GM10248 (cell line): ENCODE results near the gene TM6SF1.

Source experiments
- CTCF ChIA-PET: fragments of 300-600 bp; sonication (Branson Sonifier 250); formaldehyde crosslinking; extraction: SDS; loops from one replicate; lab custom pipeline; 2021; ENCODE audit warnings: antibody characterized with exemption; lab: Yijun Ruan, JAX
- POLR2A ChIA-PET: fragments of 350-650 bp; sonication (Branson Sonifier 250); formaldehyde crosslinking; extraction: SDS; loops from one replicate; lab custom pipeline; 2020; ENCODE audit warnings: antibody characterized with exemption; lab: Yijun Ruan, JAX
- DNase-seq: peaks from one replicate; pipeline ENCODE4 v3.0.0; 2012; ENCODE audit errors: extremely low spot score
- CTCF ChIP-seq: IDR thresholded peaks from 2 replicates; pipeline ENCODE4 v1.5.1; 2012; ENCODE audit warnings: mild to moderate bottlenecking, low read depth; ENCODE audit errors: extremely low read depth, missing control alignments, control extremely low read depth

Gene TM6SF1

GRCh38 chr15:83155942-83156341 is 48.5 kb downstream of the TM6SF1 start:
- POLR2A ChIA-PET, result no interaction called here
- CTCF ChIA-PET, result no interaction called here
- no peak for TF ChIP-seq CTCF
- no peak for DNase-seq

GRCh38 chr15:83158393-83158792 is 50.9 kb downstream of the TM6SF1 start:
- no peak for TF ChIP-seq CTCF
- no peak for DNase-seq
- CTCF ChIA-PET, result no interaction called here
- POLR2A ChIA-PET, result no interaction called here

- CTCF ChIA-PET, result interaction anchor here (1.2 to 1.4 kb wide), 2 partner anchors 11 to 16 kb away, joined by 3 read pairs; no protein-coding TSS in a partner anchor
- no peak for TF ChIP-seq CTCF
- POLR2A ChIA-PET, result no interaction called here
- DNase-seq, result no peak
Measured at GRCh38 chr15:83160741-83161140, 53.3 kb downstream of the TM6SF1 start.

GRCh38 chr15:83163032-83163431 is 55.6 kb downstream of the TM6SF1 start:
- CTCF ChIA-PET, result no interaction called here
- POLR2A ChIA-PET, result no interaction called here
- TF ChIP-seq CTCF, result no peak
- no peak for DNase-seq

GRCh38 chr15:83164111-83164770 is 56.8 kb downstream of the TM6SF1 start:
- ChIA-PET POLR2A (no interaction called here), CTCF (interaction anchor here (0.7 kb wide), 1 partner anchor 84 kb away, joined by 3 read pairs; no protein-coding TSS in a partner anchor)
- TF ChIP-seq CTCF, result no peak
- DNase-seq, result no peak

- CTCF ChIA-PET, result interaction anchor here (0.7 kb wide), 1 partner anchor 85 kb away, joined by 3 read pairs; no protein-coding TSS in a partner anchor
- POLR2A ChIA-PET, result no interaction called here
- no peak for TF ChIP-seq CTCF
- DNase-seq, result no peak
Measured at GRCh38 chr15:83164771-83165404, 57.4 kb downstream of the TM6SF1 start.
